ENCODE results near the gene TRPC4AP.
A peak's percentile ranks its signal among the peaks of the same experiment; 100 is the strongest.

TRPC4AP gene

DNA sequence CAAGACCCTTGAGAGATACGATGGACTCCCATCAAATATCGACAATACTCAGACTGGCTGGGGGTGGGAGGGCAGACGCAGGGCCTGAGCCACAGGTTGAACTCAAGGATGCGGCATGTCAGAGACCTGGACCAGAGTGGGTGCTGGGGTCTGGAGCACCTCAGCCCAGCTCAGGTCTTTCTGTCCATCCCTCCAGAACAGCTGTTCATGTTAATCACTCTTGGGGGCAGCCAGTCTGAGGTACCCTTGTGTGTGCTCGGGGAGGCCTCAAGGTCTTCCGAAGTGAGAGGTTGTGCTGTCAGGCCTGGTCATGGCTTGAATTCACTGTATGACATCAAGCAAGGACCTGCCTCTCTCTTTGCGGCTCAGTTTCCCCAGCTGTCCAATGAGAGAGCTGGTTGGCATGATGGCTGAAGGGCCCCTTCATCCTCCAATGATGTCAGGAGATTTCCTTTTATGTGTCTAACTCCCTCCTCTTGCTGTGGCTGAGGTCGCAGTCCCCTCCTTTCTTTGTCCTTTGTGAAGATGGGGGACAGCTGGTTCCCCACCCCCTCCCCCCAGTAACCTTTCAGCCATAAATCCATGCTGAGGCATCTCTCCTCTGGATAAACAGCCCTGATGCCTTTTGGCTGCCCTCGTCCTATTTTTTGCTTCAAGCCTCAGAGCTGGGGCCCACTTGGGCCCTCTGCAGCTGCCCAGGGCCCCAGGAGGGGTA, 121.6 kb downstream of the TRPC4AP start:
- in situ Hi-C loops (cut with MboI; ENCODE audit: low sequenced_read_pairs) = no loop called here
- Histone ChIP-seq H3K27me3 (ENCODE audit: low read depth) (no peaks in the 10 kb centered on the region), H3K9me3 (no peaks in the 10 kb centered on the region), H3K36me3 (replicated peaks) (no peaks in the 10 kb centered on the region), H3K4me1 (no peaks in the 10 kb centered on the region), H3K4me3 (no peak overlapping the region)
- DNase-seq (ENCODE audit: low spot score in 2 of 2) = no peak

DNA sequence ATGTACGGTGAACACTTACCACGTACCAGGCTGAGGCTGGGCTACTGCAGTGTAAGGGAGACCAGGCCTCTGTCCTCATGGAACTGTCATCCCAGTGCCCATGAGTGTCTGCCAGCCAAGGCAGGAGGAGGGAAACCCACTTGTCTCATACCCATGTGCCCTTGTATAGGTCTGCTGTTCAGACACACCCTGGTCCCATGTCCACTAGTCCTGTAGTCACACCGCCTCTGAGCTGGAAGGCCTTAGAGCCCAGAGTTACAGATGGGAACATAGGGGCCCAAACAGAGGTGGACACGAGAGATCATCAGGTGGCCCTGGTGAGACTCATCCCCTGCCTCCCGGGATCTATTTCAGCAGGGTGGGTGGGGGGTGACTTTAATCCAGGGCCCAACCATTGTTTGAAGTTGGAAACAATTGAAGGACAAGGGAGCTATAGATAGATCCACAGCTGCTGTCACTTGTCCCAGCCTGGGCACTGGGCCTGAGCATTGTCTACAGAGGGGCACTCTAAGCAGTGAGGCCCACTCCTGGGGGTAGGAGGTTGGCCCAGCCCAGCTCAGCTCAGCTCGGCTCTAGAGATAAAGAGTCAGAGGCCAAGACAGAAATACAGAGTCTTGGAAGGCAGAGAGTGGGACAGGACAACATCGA, 122.3 kb downstream of the TRPC4AP start:
- no peak for DNase-seq (ENCODE audit: low spot score in 2 of 2)
- in situ Hi-C loops (cut with MboI; ENCODE audit: low sequenced_read_pairs) = no loop called here
- Histone ChIP-seq H3K4me1 (no peaks in the 10 kb centered on the region), H3K9me3 (no peaks in the 10 kb centered on the region), H3K27me3 (ENCODE audit: low read depth) (no peaks in the 10 kb centered on the region), H3K4me3 (no peak overlapping the region), H3K36me3 (replicated peaks) (no peaks in the 10 kb centered on the region)

DNA sequence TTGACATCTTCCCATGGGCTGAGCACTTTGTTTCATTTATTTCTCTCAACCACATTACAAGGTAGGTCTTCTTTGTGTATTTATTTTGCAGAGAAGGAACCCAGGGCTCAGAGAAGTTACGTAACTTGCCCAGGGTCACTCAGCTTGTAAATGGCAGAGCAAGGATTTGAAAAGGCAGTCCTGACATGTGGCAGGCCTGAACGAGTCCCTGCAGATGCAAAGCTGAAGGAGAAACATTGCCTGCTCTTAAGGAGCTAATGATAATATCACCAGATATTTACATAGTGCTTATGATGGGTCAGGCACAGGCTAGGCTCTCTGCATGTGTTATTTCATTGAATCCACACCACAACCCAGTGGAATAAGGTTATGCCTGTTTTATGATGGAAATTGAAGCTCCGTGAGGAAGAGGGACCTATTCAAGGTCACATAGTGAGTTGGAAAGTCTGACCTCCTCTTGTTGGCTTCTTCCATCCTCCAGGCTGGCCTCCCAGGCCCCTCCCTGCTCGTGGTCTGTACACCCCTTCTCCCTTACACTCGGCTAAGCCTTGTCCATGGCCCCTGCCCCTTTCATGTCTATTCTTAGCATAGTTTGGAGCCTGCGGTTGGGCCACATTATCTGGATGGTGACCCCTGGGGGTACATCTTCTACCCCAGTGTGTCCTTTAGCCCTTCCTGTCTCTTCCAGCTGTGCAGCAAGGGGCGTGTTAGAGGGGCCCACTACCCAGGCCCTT, 124.4 kb downstream of the TRPC4AP start:
- Histone ChIP-seq H3K4me1 (peaks cover 9% of the 10 kb centered on the region), H3K27me3 (ENCODE audit: low read depth) (no peaks in the 10 kb centered on the region), H3K36me3 (replicated peaks) (no peaks in the 10 kb centered on the region), H3K4me3 (no peak overlapping the region), H3K9me3 (no peaks in the 10 kb centered on the region)
- no peak for DNase-seq (ENCODE audit: low spot score in 2 of 2)
- in situ Hi-C loops (cut with MboI; ENCODE audit: low sequenced_read_pairs) = no loop called here

DNA sequence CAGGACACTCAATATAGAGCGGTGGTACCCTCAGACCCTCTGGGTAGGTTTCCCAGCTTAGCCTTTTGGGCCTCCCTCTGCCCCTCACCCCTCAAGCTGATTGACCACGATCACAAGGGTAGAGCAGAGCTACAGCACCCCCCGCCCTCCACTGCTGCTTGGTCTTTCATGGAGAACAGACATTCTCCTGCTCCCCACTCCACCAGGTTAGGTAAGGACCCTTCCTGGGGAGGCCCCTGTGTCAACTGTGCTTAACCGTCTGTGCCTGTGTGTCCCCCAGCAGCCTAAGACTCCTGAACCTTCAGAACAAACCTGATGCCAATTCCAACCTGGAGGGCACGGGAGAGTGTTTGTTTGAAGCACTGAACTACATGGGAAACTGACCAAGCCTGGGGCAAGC, 125.2 kb downstream of the TRPC4AP start:
- Histone ChIP-seq H3K4me3 (no peak overlapping the region), H3K36me3 (replicated peaks) (no peaks in the 10 kb centered on the region), H3K9me3 (no peaks in the 10 kb centered on the region), H3K4me1 (peaks cover 10% of the 10 kb centered on the region), H3K27me3 (ENCODE audit: low read depth) (no peaks in the 10 kb centered on the region)
- in situ Hi-C loops (cut with MboI; ENCODE audit: low sequenced_read_pairs) = no loop called here
- no peak for DNase-seq (ENCODE audit: low spot score in 2 of 2)

DNA sequence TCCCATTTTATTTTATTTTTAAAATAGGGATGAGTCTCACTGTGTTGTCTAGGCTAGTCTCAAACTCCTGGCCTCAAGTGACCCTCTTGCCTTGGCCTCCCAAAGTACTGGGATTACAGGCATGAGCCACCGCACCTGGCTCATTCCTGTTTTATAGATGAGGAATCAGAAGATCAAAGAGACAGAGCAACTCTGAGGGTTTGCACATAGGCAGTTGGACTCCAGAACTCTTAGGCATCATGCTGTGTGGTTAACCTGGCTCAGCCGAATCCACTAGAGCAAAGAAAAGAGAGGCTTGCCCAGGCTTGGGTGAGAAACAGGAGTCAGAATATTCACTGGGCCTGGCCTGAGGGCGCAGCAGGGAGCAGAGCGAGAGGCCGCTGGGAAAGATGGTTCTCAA, 127.6 kb downstream of the TRPC4AP start:
- no peaks in the 10 kb centered on the region for H3K27me3 ChIP-seq (ENCODE audit: low read depth)
- in situ Hi-C loops (cut with MboI; ENCODE audit: low sequenced_read_pairs) = no loop called here
- H3K4me1 ChIP-seq = peaks cover 10% of the 10 kb centered on the region
- DNase-seq (ENCODE audit: low spot score in 2 of 2) = no peak
- H3K9me3 ChIP-seq = no peaks in the 10 kb centered on the region
- H3K4me3 ChIP-seq = no peak overlapping the region
- H3K36me3 ChIP-seq (replicated peaks) = no peaks in the 10 kb centered on the region

DNA sequence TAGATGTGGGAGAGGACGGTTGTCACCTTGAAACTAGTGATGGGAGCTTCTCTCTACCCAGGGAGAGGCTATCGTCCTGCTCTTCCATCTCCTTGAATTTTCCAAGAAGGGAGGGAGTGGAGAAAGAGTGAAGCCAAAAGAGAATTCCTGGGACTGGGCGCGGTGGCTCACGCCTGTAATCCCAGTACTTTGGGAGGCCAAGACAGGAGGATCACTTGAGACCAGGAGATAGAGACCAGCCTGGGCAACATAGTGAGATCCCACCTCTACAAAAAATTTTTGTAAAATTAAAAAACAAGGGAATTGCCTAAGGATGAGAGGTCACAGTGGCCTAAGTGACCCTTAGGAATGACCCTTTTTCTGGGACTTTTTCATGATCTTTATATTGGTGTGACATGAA, 128.1 kb downstream of the TRPC4AP start:
- no peak overlapping the region for H3K4me3 ChIP-seq
- in situ Hi-C loops (cut with MboI; ENCODE audit: low sequenced_read_pairs) = no loop called here
- peaks cover 10% of the 10 kb centered on the region for H3K4me1 ChIP-seq
- no peak for DNase-seq (ENCODE audit: low spot score in 2 of 2)
- H3K9me3 ChIP-seq = no peaks in the 10 kb centered on the region
- no peaks in the 10 kb centered on the region for H3K27me3 ChIP-seq (ENCODE audit: low read depth)
- H3K36me3 ChIP-seq (replicated peaks) = no peaks in the 10 kb centered on the region

DNA sequence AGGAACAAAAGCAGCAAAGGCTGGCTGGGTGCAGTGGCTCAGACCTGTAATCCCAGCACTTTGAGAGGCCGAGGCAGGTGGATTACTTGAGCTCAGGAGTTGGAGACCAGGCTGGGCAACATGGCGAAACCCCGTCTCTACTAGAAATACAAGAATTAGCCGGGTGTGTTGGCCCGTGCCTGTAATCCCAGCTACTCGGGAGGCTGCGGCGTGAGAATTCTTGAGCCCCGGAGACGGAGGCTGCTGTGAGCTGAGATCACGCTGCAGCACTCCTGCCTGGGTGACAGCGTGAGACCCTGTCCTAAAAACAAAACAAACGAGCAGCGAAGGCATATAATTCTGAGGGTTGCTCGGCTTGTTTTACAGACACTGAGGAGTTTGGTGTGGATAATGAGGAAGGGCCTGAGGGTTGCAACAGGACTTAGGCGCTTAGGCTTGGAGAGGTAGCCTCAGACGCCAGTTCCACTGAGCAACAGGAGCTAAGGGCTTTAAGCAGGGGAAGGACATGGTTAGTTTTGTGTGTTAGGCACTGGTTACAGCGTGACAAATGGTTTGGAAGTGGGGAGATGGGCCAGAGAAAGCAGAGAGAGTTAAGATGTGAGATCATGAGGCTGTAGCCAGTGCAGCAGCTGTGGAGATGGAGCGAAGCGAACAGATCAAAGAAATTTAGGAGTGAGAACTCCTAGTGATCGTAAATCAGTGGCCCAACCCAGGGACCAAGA, 135.7 kb downstream of the TRPC4AP start:
- Histone ChIP-seq H3K4me3 (no peak overlapping the region), H3K36me3 (replicated peaks) (no peaks in the 10 kb centered on the region; the same call in 1 of the 2 replicates), H3K9me3 (no peaks in the 10 kb centered on the region), H3K4me1 (peaks cover 21% of the 10 kb centered on the region), H3K27me3 (ENCODE audit: low read depth) (no peaks in the 10 kb centered on the region)
- in situ Hi-C loops (cut with MboI; ENCODE audit: low sequenced_read_pairs) = no loop called here
- no peak for DNase-seq (ENCODE audit: low spot score in 2 of 2)

DNA sequence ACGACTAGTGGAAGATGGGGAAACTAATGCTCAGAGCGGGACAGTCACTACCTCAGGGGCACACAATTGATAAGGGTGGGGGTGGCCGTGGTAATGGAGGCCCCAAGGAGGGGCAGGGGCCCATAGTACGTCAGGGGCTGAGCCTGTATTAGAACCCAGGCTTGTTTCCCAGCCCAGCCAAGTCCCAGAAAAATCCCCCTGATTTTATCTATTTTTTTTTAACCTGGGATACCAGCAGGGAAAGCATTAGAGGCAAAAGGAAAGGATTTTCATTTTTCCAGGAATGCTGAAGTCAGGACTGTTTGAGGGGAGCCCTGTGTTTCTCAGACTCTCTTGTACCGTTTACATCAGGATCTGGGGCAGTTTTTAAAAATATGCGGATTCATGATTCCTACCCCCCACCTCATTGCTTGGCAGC, 136.6 kb downstream of the TRPC4AP start:
- DNase-seq (ENCODE audit: low spot score in 2 of 2) = no peak
- H3K27me3 ChIP-seq (ENCODE audit: low read depth) = no peaks in the 10 kb centered on the region
- no peaks in the 10 kb centered on the region for H3K9me3 ChIP-seq
- in situ Hi-C loops (cut with MboI; ENCODE audit: low sequenced_read_pairs) = no loop called here
- H3K4me3 ChIP-seq = peak overlapping the region; percentile 66
- peaks cover 21% of the 10 kb centered on the region for H3K4me1 ChIP-seq
- peaks cover 7% of the 10 kb centered on the region for H3K36me3 ChIP-seq (replicated peaks)

DNA sequence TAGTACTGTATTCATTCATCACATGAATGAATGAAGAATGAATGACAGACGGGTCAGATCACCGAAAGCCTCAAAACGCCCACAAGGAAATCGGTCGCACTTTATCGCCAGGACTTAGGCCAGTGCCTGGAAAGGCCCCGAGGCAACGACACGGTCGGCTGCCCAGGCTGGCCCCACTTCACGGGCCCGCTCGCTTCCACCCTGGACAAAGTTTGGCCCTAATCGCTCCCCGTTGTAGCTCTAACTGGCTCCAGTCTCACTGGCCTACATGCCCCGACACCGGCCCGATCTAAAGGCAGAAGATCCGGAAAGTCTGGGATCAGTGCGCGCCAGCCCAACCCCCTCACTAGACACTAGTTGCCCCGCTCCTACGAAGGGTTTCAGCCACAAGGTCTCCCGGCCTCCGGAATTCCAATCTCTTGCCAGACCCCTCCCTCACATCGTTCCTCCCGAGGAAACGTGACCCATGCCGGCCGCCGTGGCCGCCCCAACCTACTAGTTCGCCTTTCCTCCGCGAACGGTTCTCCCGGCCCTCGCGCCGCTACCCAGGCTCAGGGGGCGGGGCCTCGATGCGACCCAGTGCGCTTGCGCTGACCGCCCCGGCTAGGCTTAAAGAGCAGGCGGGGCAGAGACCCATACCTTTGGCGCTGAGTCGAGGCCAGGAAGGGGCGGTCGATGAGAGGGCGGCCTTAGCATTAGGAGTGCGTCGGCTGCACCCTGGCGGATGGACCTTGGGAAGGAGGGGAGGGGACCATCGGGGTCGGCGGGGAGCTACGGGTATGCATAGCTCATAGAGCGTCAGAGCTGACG, 137.2 kb downstream of the TRPC4AP start, which contains the start of the genes GSS and MYH7B:
TSS of gene GSS (minus strand) at position 576 of the 810 bp plus-strand sequence. CDS start 3,954 bp downstream, outside the sequence.
TSS of gene MYH7B (plus strand) at position 638 of the 810 bp plus-strand sequence. CDS start 22,138 bp downstream, outside the sequence.
- Histone ChIP-seq H3K4me3 (peak within 1 kb of the TSS; percentile 66), H3K36me3 (replicated peaks) (peaks cover 11% of the 10 kb centered on the region)
- in situ Hi-C loops (cut with MboI; ENCODE audit: low sequenced_read_pairs) = no loop called here

DNA sequence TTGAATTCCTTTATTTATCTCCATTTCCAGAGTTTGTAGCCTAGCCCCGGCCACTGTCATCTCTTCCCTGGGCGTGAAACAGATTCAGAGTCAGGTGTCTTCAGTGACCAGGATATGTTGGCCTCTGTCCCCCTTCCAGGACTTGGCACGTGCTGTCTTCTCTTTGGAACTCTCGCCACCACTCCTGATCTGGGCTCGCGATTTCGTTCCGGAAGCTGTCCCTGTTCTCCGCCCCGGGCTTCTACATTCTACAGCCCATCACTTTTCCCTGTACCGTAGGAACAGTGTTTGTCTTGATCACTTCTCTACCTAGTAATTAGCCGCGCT, 137.7 kb downstream of the TRPC4AP start:
- Histone ChIP-seq H3K9me3 (no peaks in the 10 kb centered on the region), H3K4me1 (peaks cover 21% of the 10 kb centered on the region), H3K27me3 (ENCODE audit: low read depth) (no peaks in the 10 kb centered on the region), H3K4me3 (peak overlapping the region; percentile 66), H3K36me3 (replicated peaks) (peaks cover 12% of the 10 kb centered on the region)
- peak; percentile 48 to 70 for DNase-seq (ENCODE audit: low spot score in 2 of 2)
- in situ Hi-C loops (cut with MboI; ENCODE audit: low sequenced_read_pairs) = no loop called here

More for the DNA sequence above, 137.2 kb downstream of the TRPC4AP start, which contains the start of the genes GSS and MYH7B:
- peaks cover 21% of the 10 kb centered on the region for H3K4me1 ChIP-seq
- no peaks in the 10 kb centered on the region for H3K27me3 ChIP-seq (ENCODE audit: low read depth)
- H3K9me3 ChIP-seq = no peaks in the 10 kb centered on the region
- peak; percentile 96 to 99 for DNase-seq (ENCODE audit: low spot score in 2 of 2)

DNA sequence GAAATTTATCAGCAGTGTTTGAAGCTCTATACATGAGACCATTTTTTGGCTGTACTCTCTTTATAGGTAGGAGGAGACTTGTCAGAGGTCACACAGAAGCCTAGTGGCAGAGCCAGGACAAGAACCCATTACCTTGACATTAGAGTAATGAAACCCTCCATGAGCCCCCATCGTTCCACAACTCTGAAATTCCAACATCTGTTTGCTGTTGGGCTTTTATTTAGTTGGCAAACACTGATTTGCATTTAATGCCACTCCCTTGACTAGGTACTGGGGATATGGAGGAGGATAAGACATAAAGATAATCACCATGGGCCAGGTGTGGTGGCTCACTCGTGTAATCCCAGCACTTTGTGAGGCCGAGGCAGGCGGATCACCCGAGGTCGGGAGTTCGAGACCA, 138.6 kb downstream of the TRPC4AP start:
- peaks cover 15% of the 10 kb centered on the region for H3K36me3 ChIP-seq (replicated peaks)
- H3K9me3 ChIP-seq = no peaks in the 10 kb centered on the region
- no peak overlapping the region for H3K4me3 ChIP-seq
- no peak for DNase-seq (ENCODE audit: low spot score in 2 of 2)
- H3K4me1 ChIP-seq = peaks cover 21% of the 10 kb centered on the region
- in situ Hi-C loops (cut with MboI; ENCODE audit: low sequenced_read_pairs) = no loop called here
- H3K27me3 ChIP-seq (ENCODE audit: low read depth) = no peaks in the 10 kb centered on the region

DNA sequence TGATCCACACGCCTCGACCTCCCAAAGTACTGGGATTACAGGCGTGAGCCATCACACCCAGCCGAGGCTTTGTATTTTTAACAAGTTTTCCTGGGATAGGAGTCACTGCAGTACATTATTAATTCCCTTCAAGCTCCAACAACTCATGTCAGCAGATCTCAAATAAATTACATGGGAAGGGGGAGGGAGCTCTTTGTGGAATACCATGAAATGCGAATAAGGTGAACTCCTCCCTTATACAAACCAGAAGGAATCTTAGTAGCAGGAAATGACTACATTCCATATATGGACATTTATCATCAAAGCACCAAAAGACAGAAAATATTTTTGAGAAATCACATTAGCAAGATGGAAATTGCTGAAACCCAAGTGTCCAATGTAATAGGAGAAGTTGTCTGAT, 139.9 kb downstream of the TRPC4AP start:
- Histone ChIP-seq H3K4me1 (peaks cover 21% of the 10 kb centered on the region), H3K36me3 (replicated peaks) (peaks cover 15% of the 10 kb centered on the region), H3K9me3 (no peaks in the 10 kb centered on the region), H3K27me3 (ENCODE audit: low read depth) (no peaks in the 10 kb centered on the region), H3K4me3 (no peak overlapping the region)
- DNase-seq (ENCODE audit: low spot score in 2 of 2) = no peak
- in situ Hi-C loops (cut with MboI; ENCODE audit: low sequenced_read_pairs) = no loop called here

All from HAP-1 (cell line).